ENCODE measurements around the gene PFN1. TPM values are rescaled to one million over a fixed set of nuclear protein-coding genes. Genes with fewer than 3 reads are reported as not detected.

Gene PFN1
- total RNA-seq, 1 donor from 2014 or later, result 1,346 TPM

GRCh38 chr17:4949321-4950074, 1.2 kb upstream of the PFN1 start:
- Histone ChIP-seq H3K9ac (ENCODE audit: low read length) (peak overlapping the region; percentile 93), H3K4me2 (ENCODE audit: low read length) (peak overlapping the region; percentile 99), H3K4me1 (ENCODE audit: insufficient read depth, low read length) (peaks cover 42% of the 10 kb centered on the region), H3K27me3 (ENCODE audit: insufficient read depth, low read length) (no peaks in the 10 kb centered on the region), H3K9me3 (ENCODE audit: insufficient read depth, low read depth, low read length) (no peaks in the 10 kb centered on the region), H2AFZ (ENCODE audit: low read depth, low read length) (peak overlapping the region; percentile 57), H4K20me1 (ENCODE audit: insufficient read depth, low read length) (peaks cover 39% of the 10 kb centered on the region), H3K4me3 (ENCODE audit: insufficient read depth, low read depth, low read length) (peak overlapping the region; percentile 80), H3K27ac (ENCODE audit: low read depth, low read length) (peak overlapping the region; percentile 90), H3K36me3 (ENCODE audit: insufficient read depth, low read length) (peaks cover 17% of the 10 kb centered on the region), H3K79me2 (ENCODE audit: insufficient read depth, low read length) (peaks cover 39% of the 10 kb centered on the region)
- Mint-ChIP-seq H3K4me1 (ENCODE audit: low read depth, unreplicated experiment) (peaks cover 41% of the 10 kb centered on the region), H3K9me3 (ENCODE audit: unreplicated experiment) (no peaks in the 10 kb centered on the region), H3K27me3 (ENCODE audit: low read depth, unreplicated experiment) (no peaks in the 10 kb centered on the region), H3K4me3 (ENCODE audit: unreplicated experiment) (peak overlapping the region; percentile 77), H3K36me3 (ENCODE audit: low read depth, unreplicated experiment) (peaks cover 20% of the 10 kb centered on the region), H3K27ac (ENCODE audit: unreplicated experiment) (peak overlapping the region; percentile 88)
- TF ChIP-seq CTCF (IDR thresholded peaks at IDR 0.05; ENCODE audit: insufficient read depth, low read depth, low read length) (no peak), EZH2 (IDR thresholded peaks at IDR 0.05; ENCODE audit: insufficient read depth, low read length) (no peak)
- DNase-seq (ENCODE audit: low read depth) (peak; percentile 59), FAIRE-seq (no peak)

GRCh38 chr17:4948931-4949320, 596 bp upstream of the PFN1 start:
- H3K9ac ChIP-seq (ENCODE audit: low read length), result peak overlapping the region; percentile 93
- peak overlapping the region; percentile 90 for H3K27ac ChIP-seq (ENCODE audit: low read depth, low read length)
- H4K20me1 ChIP-seq (ENCODE audit: insufficient read depth, low read length), result peaks cover 45% of the 10 kb centered on the region
- H3K36me3 ChIP-seq (ENCODE audit: insufficient read depth, low read length), result peaks cover 22% of the 10 kb centered on the region
- H3K79me2 ChIP-seq (ENCODE audit: insufficient read depth, low read length), result peaks cover 44% of the 10 kb centered on the region
- TF ChIP-seq EZH2 (IDR thresholded peaks at IDR 0.05; ENCODE audit: insufficient read depth, low read length), result no peak
- no peak for TF ChIP-seq CTCF (IDR thresholded peaks at IDR 0.05; ENCODE audit: insufficient read depth, low read depth, low read length)
- peak; percentile 73 for DNase-seq (ENCODE audit: low read depth)
- no peak for FAIRE-seq
- H3K4me1 Mint-ChIP-seq (ENCODE audit: low read depth, unreplicated experiment), result peaks cover 40% of the 10 kb centered on the region
- peaks cover 22% of the 10 kb centered on the region for H3K36me3 Mint-ChIP-seq (ENCODE audit: low read depth, unreplicated experiment)
- peak overlapping the region; percentile 97 for H3K27ac Mint-ChIP-seq (ENCODE audit: unreplicated experiment)
- H3K4me2 ChIP-seq (ENCODE audit: low read length), result peak overlapping the region; percentile 99
- H3K9me3 ChIP-seq (ENCODE audit: insufficient read depth, low read depth, low read length), result no peaks in the 10 kb centered on the region
- peak overlapping the region; percentile 80 for H3K4me3 ChIP-seq (ENCODE audit: insufficient read depth, low read depth, low read length)
- H3K4me3 Mint-ChIP-seq (ENCODE audit: unreplicated experiment), result peak overlapping the region; percentile 93
- H3K27me3 Mint-ChIP-seq (ENCODE audit: low read depth, unreplicated experiment), result no peaks in the 10 kb centered on the region
- H3K27me3 ChIP-seq (ENCODE audit: insufficient read depth, low read length), result no peaks in the 10 kb centered on the region
- peak overlapping the region; percentile 57 for H2AFZ ChIP-seq (ENCODE audit: low read depth, low read length)
- H3K9me3 Mint-ChIP-seq (ENCODE audit: unreplicated experiment), result no peaks in the 10 kb centered on the region
- H3K4me1 ChIP-seq (ENCODE audit: insufficient read depth, low read length), result peaks cover 45% of the 10 kb centered on the region
